Measurements from ENCODE around the gene NCKAP5. TPM values are rescaled to one million over a fixed set of nuclear protein-coding genes. Genes with fewer than 3 reads are reported as not detected.

NCKAP5 gene
- total RNA-seq, 1 donor from 2014 or later = not detected

- intact Hi-C loops (cut with micrococcal nuclease) = no loop called here
Measured at GRCh38 chr2:133574620-133575019, 6.4 kb upstream of the NCKAP5 start.

GRCh38 chr2:133574186-133574585 lies 5.9 kb upstream of the NCKAP5 start:
- intact Hi-C loops (cut with micrococcal nuclease) = no loop called here

- intact Hi-C loops (cut with micrococcal nuclease) = no loop called here
Measured at GRCh38 chr2:133573491-133574162, 5.4 kb upstream of the NCKAP5 start.

GRCh38 chr2:133571249-133571648 lies 3.0 kb upstream of the NCKAP5 start:
- intact Hi-C loops (cut with micrococcal nuclease) = no loop called here

GRCh38 chr2:133570542-133570941 lies 2.3 kb upstream of the NCKAP5 start:
- intact Hi-C loops (cut with micrococcal nuclease) = no loop called here

GRCh38 chr2:133569286-133569830 lies 1.1 kb upstream of the NCKAP5 start:
- intact Hi-C loops (cut with micrococcal nuclease) = no loop called here

- intact Hi-C loops (cut with micrococcal nuclease) = no loop called here
Measured at GRCh38 chr2:133568598-133568997, 335 bp upstream of the NCKAP5 start.

GRCh38 chr2:133562558-133562957 lies 5.7 kb downstream of the NCKAP5 start:
- intact Hi-C loops (cut with micrococcal nuclease) = no loop called here

- intact Hi-C loops (cut with micrococcal nuclease) = loop anchor here (1.0 kb wide), 1 partner anchor 1293 kb away; no protein-coding TSS in a partner anchor
Measured at GRCh38 chr2:133561045-133561852, 7.0 kb downstream of the NCKAP5 start.

- intact Hi-C loops (cut with micrococcal nuclease) = no loop called here
Measured at GRCh38 chr2:133557614-133558013, 10.6 kb downstream of the NCKAP5 start.

- intact Hi-C loops (cut with micrococcal nuclease) = no loop called here
Measured at GRCh38 chr2:133553838-133554408, 14.3 kb downstream of the NCKAP5 start.

GRCh38 chr2:133553251-133553650 lies 15.0 kb downstream of the NCKAP5 start:
- intact Hi-C loops (cut with micrococcal nuclease) = no loop called here

GRCh38 chr2:133552821-133553220 lies 15.4 kb downstream of the NCKAP5 start:
- intact Hi-C loops (cut with micrococcal nuclease) = no loop called here

GRCh38 chr2:133541797-133542196 lies 26.5 kb downstream of the NCKAP5 start:
- intact Hi-C loops (cut with micrococcal nuclease) = no loop called here

GRCh38 chr2:133541376-133541775 lies 26.9 kb downstream of the NCKAP5 start:
- intact Hi-C loops (cut with micrococcal nuclease) = no loop called here

- intact Hi-C loops (cut with micrococcal nuclease) = no loop called here
Measured at GRCh38 chr2:133532919-133533318, 35.3 kb downstream of the NCKAP5 start.

GRCh38 chr2:133531382-133531781 lies 36.9 kb downstream of the NCKAP5 start:
- intact Hi-C loops (cut with micrococcal nuclease) = no loop called here

- intact Hi-C loops (cut with micrococcal nuclease) = no loop called here
Measured at GRCh38 chr2:133530645-133531044, 37.6 kb downstream of the NCKAP5 start.

GRCh38 chr2:133526530-133527300 lies 41.5 kb downstream of the NCKAP5 start:
- intact Hi-C loops (cut with micrococcal nuclease) = no loop called here

GRCh38 chr2:133525613-133526529 lies 42.4 kb downstream of the NCKAP5 start:
- intact Hi-C loops (cut with micrococcal nuclease) = no loop called here

Data from T-helper 1 cell treated with Interleukin-12 subunit alpha and Interleukin-12 subunit beta and Interleukin-4 antibody, amounts not matched to agents 30 ng/mL and 1 ng/mL, for 36 hours (primary cell).